GM06990 (cell line): ENCODE results near the gene STRIP2.

Experiments used
- DNase-seq: peaks from one replicate; pipeline ENCODE4 v3.0.0-alpha.2; 2011; ENCODE audit not compliant: insufficient read length; ENCODE audit errors: extremely low read depth
- H3K27me3 ChIP-seq: replicated peaks from 2 replicates; pipeline ENCODE4 v1.6.0; 2011; ENCODE audit warnings: low read length; ENCODE audit not compliant: control insufficient read depth, insufficient read depth
- H3K36me3 ChIP-seq: 2 replicates; pipeline ENCODE4 v1.5.1; 2011; ENCODE audit warnings: low read length; ENCODE audit not compliant: control insufficient read depth, insufficient read depth
- H3K4me3 ChIP-seq: replicated peaks from 2 replicates; pipeline ENCODE4 v1.5.1; 2011; ENCODE audit warnings: low read depth, mild to moderate bottlenecking, control low read depth, low read length
- TF ChIP-seq, protein P1 (sequence below): IDR thresholded peaks from 2 replicates; pipeline ENCODE4 v1.5.1; 2011; ENCODE audit warnings: low read length, control low read depth, mild to moderate bottlenecking, inconsistent platforms; ENCODE audit not compliant: insufficient read depth, poor library complexity, severe bottlenecking

The STRIP2 gene

DNA sequence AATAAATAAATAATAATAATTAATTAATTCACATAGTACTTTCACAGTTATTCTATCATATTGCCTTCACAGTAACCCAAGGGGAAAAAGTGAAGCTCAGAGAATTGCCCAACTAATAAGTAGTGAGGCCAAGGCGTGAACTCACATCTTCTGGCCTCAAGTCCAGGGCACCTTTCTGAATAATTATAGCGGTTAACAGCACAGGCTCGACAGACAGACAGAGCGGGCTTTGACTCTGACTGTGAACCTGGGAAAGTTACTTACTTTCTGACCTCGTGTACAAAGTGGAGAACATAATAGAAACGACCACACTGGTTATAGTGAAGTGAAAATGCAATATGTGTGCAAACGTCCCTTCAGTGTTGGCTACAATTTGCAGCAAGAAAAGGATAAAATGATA lies 62.4 kb downstream of the STRIP2 start:
- Histone ChIP-seq H3K36me3 (no peaks in the 10 kb centered on the region), H3K27me3 (no peaks in the 10 kb centered on the region), H3K4me3 (no peak overlapping the region)
- TF ChIP-seq, protein P1, sequence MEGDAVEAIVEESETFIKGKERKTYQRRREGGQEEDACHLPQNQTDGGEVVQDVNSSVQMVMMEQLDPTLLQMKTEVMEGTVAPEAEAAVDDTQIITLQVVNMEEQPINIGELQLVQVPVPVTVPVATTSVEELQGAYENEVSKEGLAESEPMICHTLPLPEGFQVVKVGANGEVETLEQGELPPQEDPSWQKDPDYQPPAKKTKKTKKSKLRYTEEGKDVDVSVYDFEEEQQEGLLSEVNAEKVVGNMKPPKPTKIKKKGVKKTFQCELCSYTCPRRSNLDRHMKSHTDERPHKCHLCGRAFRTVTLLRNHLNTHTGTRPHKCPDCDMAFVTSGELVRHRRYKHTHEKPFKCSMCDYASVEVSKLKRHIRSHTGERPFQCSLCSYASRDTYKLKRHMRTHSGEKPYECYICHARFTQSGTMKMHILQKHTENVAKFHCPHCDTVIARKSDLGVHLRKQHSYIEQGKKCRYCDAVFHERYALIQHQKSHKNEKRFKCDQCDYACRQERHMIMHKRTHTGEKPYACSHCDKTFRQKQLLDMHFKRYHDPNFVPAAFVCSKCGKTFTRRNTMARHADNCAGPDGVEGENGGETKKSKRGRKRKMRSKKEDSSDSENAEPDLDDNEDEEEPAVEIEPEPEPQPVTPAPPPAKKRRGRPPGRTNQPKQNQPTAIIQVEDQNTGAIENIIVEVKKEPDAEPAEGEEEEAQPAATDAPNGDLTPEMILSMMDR: no peak
- no peak for DNase-seq

GRCh38 chr7:129497156-129497555 lies 62.9 kb downstream of the STRIP2 start:
- TF ChIP-seq, protein P1: no peak

DNA sequence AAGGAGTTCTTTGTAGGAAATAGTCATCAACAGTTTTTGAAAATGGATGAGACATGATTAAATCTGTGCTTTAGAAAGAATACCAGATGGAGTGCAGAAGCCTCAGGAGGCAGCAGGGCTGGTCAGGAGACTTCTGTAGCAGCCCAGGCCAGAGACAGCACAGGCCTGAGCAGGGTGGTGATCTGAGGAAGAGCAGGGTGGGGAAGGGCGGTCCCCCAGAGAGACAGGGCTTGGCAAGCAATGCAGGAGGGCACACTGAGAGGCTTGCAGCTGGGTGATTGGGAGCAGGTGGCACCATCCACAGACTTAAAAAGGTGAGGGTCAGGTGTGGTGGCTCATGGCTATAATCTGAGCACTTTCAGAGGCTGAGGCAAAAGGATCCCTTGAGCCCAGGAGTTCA lies 63.8 kb downstream of the STRIP2 start:
- H3K36me3 ChIP-seq: no peaks in the 10 kb centered on the region
- no peak for DNase-seq

More at GRCh38 chr7:129497156-129497555, 62.9 kb downstream of the STRIP2 start:
- DNase-seq: no peak
- no peak overlapping the region for H3K4me3 ChIP-seq
- H3K36me3 ChIP-seq: no peaks in the 10 kb centered on the region
- H3K27me3 ChIP-seq: no peaks in the 10 kb centered on the region

GRCh38 chr7:129499999-129500398 lies 65.8 kb downstream of the STRIP2 start:
- peak; percentile 25 for DNase-seq
- Histone ChIP-seq H3K4me3 (0 out of 2 replicates have a peak overlapping the region, but pooled peaks have one; percentile 10), H3K27me3 (no peaks in the 10 kb centered on the region), H3K36me3 (no peaks in the 10 kb centered on the region)
- TF ChIP-seq, protein P1: no peak

More for the DNA sequence above, 63.8 kb downstream of the STRIP2 start:
- TF ChIP-seq, protein P1: no peak
- Histone ChIP-seq H3K27me3 (no peaks in the 10 kb centered on the region), H3K4me3 (no peak overlapping the region)

- H3K4me3 ChIP-seq: peak within 1 kb of the TSS; percentile 66
- TF ChIP-seq, protein P1: no peak
- no peaks in the 10 kb centered on the region for H3K36me3 ChIP-seq
- DNase-seq: peak; percentile 92
- H3K27me3 ChIP-seq: no peaks in the 10 kb centered on the region
These were observed 67.8 kb downstream of the STRIP2 start, which contains the start of gene SMKR1 for GRCh38 chr7:129501760-129502707. Gene SMKR1, plus strand, starts transcription at chr7:129502531. Its CDS starts 294 bp downstream, at chr7:129502825.
